ENCODE measurements around the gene RITA1. TPM values are rescaled to one million over a fixed set of nuclear protein-coding genes. Genes with fewer than 3 reads are reported as not detected.

RITA1 gene
- total RNA-seq, 1 experiment from 2014 or later: 17.5 TPM

- Mint-ChIP-seq H3K4me3 (ENCODE audit: unreplicated experiment) (no peak overlapping the region), H3K27me3 (ENCODE audit: insufficient read depth, unreplicated experiment) (no peaks in the 10 kb centered on the region), H3K27ac (ENCODE audit: low read depth, unreplicated experiment) (peak overlapping the region; percentile 50), H3K9me3 (ENCODE audit: unreplicated experiment) (no peaks in the 10 kb centered on the region), H3K4me1 (ENCODE audit: insufficient read depth, unreplicated experiment) (peaks cover 5% of the 10 kb centered on the region), H3K36me3 (ENCODE audit: insufficient read depth, unreplicated experiment) (peaks cover 91% of the 10 kb centered on the region)
- TF ChIP-seq CTCF (IDR thresholded peaks at IDR 0.05; ENCODE audit: unreplicated experiment): no peak
- ChIA-PET CTCF (interaction anchor here (0.6 to 9.7 kb wide), 5 partner anchors 11 to 271 kb away, joined by 3 to 131 read pairs (median 33); no protein-coding TSS in a partner anchor), POLR2A (interaction anchor here (0.6 kb wide), 1 partner anchor 272 kb away, joined by 3 read pairs; no protein-coding TSS in a partner anchor)
- BruUV-seq (replicated peaks): no TSS peak
- intact Hi-C loops (cut with micrococcal nuclease): no loop called here
- DNase-seq (ENCODE audit: unreplicated experiment): no peak
These were observed 14.6 kb upstream of the RITA1 start for GRCh38 chr12:113170926-113171325.

GRCh38 chr12:113171543-113171942, 14.0 kb upstream of the RITA1 start:
- Mint-ChIP-seq H3K27me3 (ENCODE audit: insufficient read depth, unreplicated experiment) (no peaks in the 10 kb centered on the region), H3K36me3 (ENCODE audit: insufficient read depth, unreplicated experiment) (peaks cover 91% of the 10 kb centered on the region), H3K4me1 (ENCODE audit: insufficient read depth, unreplicated experiment) (peaks cover 5% of the 10 kb centered on the region), H3K27ac (ENCODE audit: low read depth, unreplicated experiment) (peak overlapping the region; percentile 50), H3K9me3 (ENCODE audit: unreplicated experiment) (no peaks in the 10 kb centered on the region), H3K4me3 (ENCODE audit: unreplicated experiment) (no peak overlapping the region)
- TF ChIP-seq CTCF (IDR thresholded peaks at IDR 0.05; ENCODE audit: unreplicated experiment): no peak
- no TSS peak for BruUV-seq (replicated peaks)
- intact Hi-C loops (cut with micrococcal nuclease): no loop called here
- ChIA-PET CTCF (interaction anchor here (0.7 to 9.7 kb wide), 5 partner anchors 12 to 179 kb away, joined by 3 to 131 read pairs (median 33); no protein-coding TSS in a partner anchor), POLR2A (interaction anchor here (0.9 kb wide), 1 partner anchor 10 kb away, joined by 3 read pairs; no protein-coding TSS in a partner anchor)
- no peak for DNase-seq (ENCODE audit: unreplicated experiment)

- Mint-ChIP-seq H3K27me3 (ENCODE audit: insufficient read depth, unreplicated experiment) (no peaks in the 10 kb centered on the region), H3K27ac (ENCODE audit: low read depth, unreplicated experiment) (no peak overlapping the region), H3K36me3 (ENCODE audit: insufficient read depth, unreplicated experiment) (peaks cover 91% of the 10 kb centered on the region), H3K4me3 (ENCODE audit: unreplicated experiment) (no peak overlapping the region), H3K4me1 (ENCODE audit: insufficient read depth, unreplicated experiment) (peaks cover 5% of the 10 kb centered on the region), H3K9me3 (ENCODE audit: unreplicated experiment) (no peaks in the 10 kb centered on the region)
- DNase-seq (ENCODE audit: unreplicated experiment): no peak
- TF ChIP-seq CTCF (IDR thresholded peaks at IDR 0.05; ENCODE audit: unreplicated experiment): no peak
- POLR2A ChIA-PET: interaction anchor here (0.9 kb wide), 1 partner anchor 10 kb away, joined by 3 read pairs; no protein-coding TSS in a partner anchor
- intact Hi-C loops (cut with micrococcal nuclease): no loop called here
- BruUV-seq (replicated peaks): no TSS peak
- CTCF ChIA-PET: interaction anchor here (0.6 to 9.7 kb wide), 10 partner anchors 13 to 241 kb away, joined by 3 to 131 read pairs (median 4); no protein-coding TSS in a partner anchor
These were observed 13.3 kb upstream of the RITA1 start for GRCh38 chr12:113172185-113172584.

- H3K4me1 Mint-ChIP-seq (ENCODE audit: insufficient read depth, unreplicated experiment): peaks cover 5% of the 10 kb centered on the region
- TF ChIP-seq CTCF (IDR thresholded peaks at IDR 0.05; ENCODE audit: unreplicated experiment): no peak
- intact Hi-C loops (cut with micrococcal nuclease): no loop called here
- POLR2A ChIA-PET: interaction anchor here (1.0 kb wide), 1 partner anchor 135 kb away, joined by 3 read pairs; no protein-coding TSS in a partner anchor
- DNase-seq (ENCODE audit: unreplicated experiment): no peak
- H3K9me3 Mint-ChIP-seq (ENCODE audit: unreplicated experiment): no peaks in the 10 kb centered on the region
- CTCF ChIA-PET: interaction anchor here (0.6 to 9.7 kb wide), 19 partner anchors 9 to 691 kb away, joined by 3 to 131 read pairs (median 5); no protein-coding TSS in a partner anchor
- no peak overlapping the region for H3K27ac Mint-ChIP-seq (ENCODE audit: low read depth, unreplicated experiment)
- BruUV-seq (replicated peaks): no TSS peak
- H3K27me3 Mint-ChIP-seq (ENCODE audit: insufficient read depth, unreplicated experiment): no peaks in the 10 kb centered on the region
- H3K36me3 Mint-ChIP-seq (ENCODE audit: insufficient read depth, unreplicated experiment): peaks cover 95% of the 10 kb centered on the region
- no peak overlapping the region for H3K4me3 Mint-ChIP-seq (ENCODE audit: unreplicated experiment)
These were observed 12.3 kb upstream of the RITA1 start for GRCh38 chr12:113173081-113173698.

Data from MCF 10A (cell line).